ENCODE data around the gene PLCD1.
"Not testable (repeated sequence)": the region's sequence is repeated elsewhere in the genome, so short reads cannot be mapped to it uniquely, and the experiment has no call there.

Gene PLCD1

DNA sequence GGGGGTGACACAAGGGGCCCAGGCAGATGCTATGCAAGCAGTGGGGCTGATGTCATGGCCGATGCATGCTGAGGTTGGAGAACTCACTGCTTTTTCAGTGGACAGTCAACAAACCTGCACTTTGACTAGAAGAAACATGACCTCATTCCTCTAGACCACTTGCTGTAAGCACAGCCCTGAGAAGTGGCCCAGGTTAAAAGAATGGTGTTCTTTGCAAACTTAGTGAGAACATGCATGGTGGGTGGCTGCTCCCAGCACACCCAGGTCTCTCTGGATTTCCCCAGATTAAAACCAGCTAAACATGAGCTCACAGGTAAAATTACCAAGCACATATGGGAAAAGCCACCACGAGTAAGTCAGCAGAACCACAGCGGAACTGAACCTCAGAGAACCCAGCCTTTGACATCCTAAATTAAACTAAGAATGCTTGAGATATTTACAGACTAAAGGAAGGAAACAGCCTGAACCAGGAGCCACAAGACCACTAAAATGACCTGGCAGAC is 25.1 kb upstream of the PLCD1 start:
- no peak overlapping the region for H3K4me3 ChIP-seq (ENCODE audit: low read depth, low read length)
- TF ChIP-seq, protein P1, sequence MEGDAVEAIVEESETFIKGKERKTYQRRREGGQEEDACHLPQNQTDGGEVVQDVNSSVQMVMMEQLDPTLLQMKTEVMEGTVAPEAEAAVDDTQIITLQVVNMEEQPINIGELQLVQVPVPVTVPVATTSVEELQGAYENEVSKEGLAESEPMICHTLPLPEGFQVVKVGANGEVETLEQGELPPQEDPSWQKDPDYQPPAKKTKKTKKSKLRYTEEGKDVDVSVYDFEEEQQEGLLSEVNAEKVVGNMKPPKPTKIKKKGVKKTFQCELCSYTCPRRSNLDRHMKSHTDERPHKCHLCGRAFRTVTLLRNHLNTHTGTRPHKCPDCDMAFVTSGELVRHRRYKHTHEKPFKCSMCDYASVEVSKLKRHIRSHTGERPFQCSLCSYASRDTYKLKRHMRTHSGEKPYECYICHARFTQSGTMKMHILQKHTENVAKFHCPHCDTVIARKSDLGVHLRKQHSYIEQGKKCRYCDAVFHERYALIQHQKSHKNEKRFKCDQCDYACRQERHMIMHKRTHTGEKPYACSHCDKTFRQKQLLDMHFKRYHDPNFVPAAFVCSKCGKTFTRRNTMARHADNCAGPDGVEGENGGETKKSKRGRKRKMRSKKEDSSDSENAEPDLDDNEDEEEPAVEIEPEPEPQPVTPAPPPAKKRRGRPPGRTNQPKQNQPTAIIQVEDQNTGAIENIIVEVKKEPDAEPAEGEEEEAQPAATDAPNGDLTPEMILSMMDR (IDR thresholded peaks at IDR 0.05; ENCODE audit: low read depth, low read length, missing control alignments) = no peak
- DNase-seq (ENCODE audit: low read depth) = no peak

DNA sequence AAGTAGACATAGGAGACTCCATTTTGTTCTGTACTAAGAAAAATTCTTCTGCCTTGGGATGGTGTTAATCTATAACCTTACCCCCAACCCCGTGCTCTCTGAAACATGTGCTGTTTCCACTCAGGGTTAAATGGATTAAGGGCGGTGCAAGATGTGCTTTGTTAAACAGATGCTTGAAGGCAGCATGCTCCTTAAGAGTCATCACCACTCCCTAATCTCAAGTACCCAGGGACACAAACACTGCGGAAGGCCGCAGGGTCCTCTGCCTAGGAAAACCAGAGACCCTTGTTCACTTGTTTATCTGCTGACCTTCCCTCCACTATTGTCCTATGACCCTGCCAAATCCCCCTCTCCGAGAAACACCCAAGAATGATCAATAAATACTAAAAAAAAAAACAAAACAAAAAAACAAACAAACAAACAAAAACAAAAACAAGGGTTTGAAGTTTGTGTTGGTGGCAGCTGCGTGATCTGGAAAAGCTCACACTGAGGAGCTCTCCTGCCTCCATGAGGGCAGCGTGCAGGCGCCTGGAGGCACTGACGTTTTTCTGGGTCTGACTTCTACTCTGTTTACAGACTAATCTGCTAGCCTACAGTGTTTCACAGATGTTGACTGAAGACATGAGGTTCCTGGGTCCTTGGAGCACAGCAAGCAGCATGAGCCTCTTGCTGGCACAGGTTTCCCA is 24.5 kb upstream of the PLCD1 start:
- not testable (repeated sequence) for DNase-seq (ENCODE audit: low read depth); H3K4me3 ChIP-seq (ENCODE audit: low read depth, low read length)

DNA sequence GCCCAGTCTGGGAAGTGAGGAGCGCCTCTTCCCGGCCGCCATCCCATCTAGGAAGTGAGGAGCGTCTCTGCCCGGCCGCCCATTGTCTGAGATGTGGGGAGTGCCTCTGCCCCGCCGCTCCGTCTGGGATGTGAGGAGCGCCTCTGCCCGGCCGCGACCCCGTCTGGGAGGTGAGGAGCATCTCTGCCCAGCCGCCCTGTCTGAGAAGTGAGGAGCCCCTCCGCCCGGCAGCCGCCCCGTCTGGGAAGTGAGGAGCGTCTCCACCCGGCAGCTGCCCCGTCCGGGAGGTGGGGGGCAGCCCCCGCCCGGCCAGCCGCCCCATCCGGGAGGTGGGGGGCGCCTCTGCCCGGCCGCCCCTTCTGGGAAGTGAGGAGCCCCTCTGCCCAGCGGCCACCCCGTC is 23.8 kb upstream of the PLCD1 start:
- DNase-seq (ENCODE audit: low read depth); H3K4me3 ChIP-seq (ENCODE audit: low read depth, low read length): not testable (repeated sequence)

DNA sequence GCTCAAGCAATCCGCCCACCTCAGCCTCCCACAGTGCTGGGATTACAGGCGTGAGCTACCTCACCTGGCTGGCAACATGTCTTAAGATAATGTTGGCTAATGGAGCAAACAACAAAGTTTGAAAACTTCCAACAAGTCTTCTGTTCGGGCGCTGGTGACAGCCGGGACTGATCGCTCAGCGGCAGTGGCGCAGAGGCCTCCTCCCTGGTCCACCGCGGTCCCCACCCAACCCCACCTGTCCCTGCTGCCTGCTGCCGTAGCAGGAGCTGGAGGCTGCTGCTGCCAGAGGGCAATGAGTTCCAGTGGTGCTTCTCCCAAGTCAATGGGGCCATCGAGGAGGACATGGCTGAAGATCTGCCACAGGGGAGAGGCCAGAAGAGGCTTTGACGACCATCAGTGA is 21.7 kb upstream of the PLCD1 start:
- H3K4me3 ChIP-seq (ENCODE audit: low read depth, low read length) = no peak overlapping the region
- DNase-seq (ENCODE audit: low read depth) = no peak
- TF ChIP-seq, protein P1 (IDR thresholded peaks at IDR 0.05; ENCODE audit: low read depth, low read length, missing control alignments) = no peak

DNA sequence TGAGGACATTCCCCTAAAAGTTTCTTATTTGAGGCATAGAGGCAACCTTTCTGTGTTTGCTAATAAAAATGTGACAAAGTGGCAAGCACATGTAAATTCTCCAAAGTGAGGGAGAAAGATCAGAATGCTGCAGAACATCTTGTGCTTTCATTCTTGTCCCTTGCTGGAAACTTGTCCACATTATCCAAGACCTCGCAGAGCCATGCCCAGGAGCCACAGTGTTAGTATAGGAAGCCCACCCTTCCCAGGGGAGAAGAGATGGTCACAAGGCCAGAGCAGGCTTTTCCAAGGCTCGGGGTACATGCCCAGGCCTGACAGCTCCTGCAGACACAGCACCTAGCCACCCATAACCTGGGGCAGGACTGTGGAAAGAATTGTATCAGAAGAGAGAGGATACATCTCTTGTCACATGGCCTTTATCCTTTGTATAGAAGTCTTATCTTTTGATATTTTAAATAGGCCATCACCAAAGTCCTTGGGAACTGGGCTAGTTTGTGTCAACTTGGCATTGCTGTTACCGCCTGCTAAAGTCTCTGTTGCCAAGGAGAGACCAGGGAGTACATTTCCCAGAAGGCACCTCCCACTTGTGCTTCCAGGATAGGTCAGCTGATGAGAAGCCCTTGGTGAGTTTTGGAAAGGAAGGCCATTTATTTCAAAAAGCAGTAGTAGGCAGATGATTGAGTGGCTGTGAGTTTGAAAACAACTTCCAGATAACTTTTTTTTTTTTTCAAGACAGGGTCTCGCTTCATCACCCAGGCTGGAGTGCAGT is 20.1 kb upstream of the PLCD1 start:
- no peak overlapping the region for H3K4me3 ChIP-seq (ENCODE audit: low read depth, low read length)
- DNase-seq (ENCODE audit: low read depth) = no peak
- TF ChIP-seq, protein P1 (IDR thresholded peaks at IDR 0.05; ENCODE audit: low read depth, low read length, missing control alignments) = no peak

DNA sequence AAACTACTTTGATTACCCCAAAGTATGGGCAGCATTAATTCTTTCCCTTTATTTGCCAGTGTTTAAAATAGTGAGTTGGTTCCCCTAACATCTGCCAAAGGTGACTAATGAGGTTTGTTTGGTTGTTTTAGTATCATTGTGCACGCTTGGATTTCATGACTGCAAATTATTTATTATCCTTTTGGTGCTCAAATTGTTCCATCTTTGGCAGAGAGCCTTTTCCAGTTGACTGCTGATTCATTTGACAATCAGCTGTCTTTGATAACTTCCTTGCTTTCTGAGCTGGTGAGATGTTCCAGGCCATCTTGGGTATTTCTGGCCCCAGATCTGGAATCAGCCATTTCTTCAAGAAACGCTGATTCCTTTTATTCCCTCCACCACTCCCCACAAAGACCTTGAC is 18.5 kb upstream of the PLCD1 start:
- DNase-seq (ENCODE audit: low read depth) = no peak
- TF ChIP-seq, protein P1 (IDR thresholded peaks at IDR 0.05; ENCODE audit: low read depth, low read length, missing control alignments) = no peak

DNA sequence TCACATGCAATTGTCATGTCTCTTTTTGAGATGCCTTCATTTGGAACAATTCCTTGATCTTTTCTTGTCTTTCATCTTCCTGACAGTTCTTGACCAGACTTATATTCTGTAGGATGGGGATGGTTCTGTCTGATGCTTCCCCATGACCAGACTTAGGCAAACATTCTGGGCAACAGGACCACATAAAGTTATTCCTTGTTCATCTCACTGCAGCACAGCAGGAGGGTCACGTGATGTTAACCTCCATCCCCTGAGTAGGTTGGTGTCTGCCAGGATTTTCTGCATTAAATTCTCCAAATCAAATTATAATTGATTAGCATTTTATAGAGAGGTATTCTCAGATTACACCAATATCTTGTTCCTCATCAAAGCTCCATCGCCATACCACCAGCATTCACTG is 17.4 kb upstream of the PLCD1 start:
- DNase-seq (ENCODE audit: low read depth) = no peak
- TF ChIP-seq, protein P1 (IDR thresholded peaks at IDR 0.05; ENCODE audit: low read depth, low read length, missing control alignments) = no peak
- no peak overlapping the region for H3K4me3 ChIP-seq (ENCODE audit: low read depth, low read length)

More for the DNA sequence above, 18.5 kb upstream of the PLCD1 start:
- H3K4me3 ChIP-seq (ENCODE audit: low read depth, low read length) = no peak overlapping the region

DNA sequence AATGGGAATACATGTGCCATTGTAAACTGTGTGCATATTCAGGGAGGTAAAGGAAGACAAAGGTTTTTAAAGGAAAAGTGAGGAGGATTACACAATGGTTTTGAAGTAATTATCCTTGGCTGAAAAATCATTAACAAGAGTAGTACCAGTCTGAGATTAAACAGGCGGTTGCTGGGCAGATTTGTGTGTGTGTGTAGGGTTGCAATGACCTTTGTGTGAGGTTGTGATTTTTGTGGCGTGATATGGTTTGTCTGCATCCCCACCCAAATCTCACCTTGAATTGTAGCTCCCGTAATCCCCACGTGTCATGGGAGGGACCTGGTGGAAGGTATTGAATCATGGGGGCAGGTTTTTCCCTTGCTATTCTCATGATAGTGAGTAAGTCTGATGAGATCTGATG is 16.6 kb upstream of the PLCD1 start:
- TF ChIP-seq, protein P1 (IDR thresholded peaks at IDR 0.05; ENCODE audit: low read depth, low read length, missing control alignments) = no peak
- DNase-seq (ENCODE audit: low read depth) = no peak
- no peak overlapping the region for H3K4me3 ChIP-seq (ENCODE audit: low read depth, low read length)
